GM21737 (cell line): ENCODE data around the gene SNTB2.
"Not testable (repeated sequence)": the region's sequence is repeated elsewhere in the genome, so short reads cannot be mapped to it uniquely, and the experiment has no call there.

ENCODE experiments used
- ATAC-seq: cut with Tn5 transposase; IDR thresholded peaks from one replicate; pipeline ENCODE4 v1.9.1; 2021; ENCODE audit warnings: mild to moderate bottlenecking, moderate library complexity; ENCODE audit not compliant: unreplicated experiment

The SNTB2 gene

DNA sequence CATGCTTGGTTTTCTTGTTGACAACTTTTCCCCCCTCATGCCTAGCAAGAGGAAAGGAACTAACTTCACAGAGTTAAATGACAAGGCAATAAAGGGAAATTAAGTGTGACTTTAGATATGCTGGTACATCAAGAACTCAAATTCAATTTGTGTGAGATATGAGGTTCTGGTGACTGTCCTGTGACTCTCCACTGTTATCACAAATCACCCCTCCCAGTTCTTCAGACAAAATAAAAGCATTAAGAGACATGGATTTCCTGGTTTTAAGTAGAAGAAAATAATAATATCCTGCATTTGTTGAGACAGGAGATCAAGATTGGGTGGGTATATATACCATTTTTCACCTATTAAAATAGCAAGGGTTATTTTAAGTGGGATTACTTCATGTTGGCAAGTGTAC lies 46.2 kb downstream of the SNTB2 start:
- no peak for ATAC-seq

DNA sequence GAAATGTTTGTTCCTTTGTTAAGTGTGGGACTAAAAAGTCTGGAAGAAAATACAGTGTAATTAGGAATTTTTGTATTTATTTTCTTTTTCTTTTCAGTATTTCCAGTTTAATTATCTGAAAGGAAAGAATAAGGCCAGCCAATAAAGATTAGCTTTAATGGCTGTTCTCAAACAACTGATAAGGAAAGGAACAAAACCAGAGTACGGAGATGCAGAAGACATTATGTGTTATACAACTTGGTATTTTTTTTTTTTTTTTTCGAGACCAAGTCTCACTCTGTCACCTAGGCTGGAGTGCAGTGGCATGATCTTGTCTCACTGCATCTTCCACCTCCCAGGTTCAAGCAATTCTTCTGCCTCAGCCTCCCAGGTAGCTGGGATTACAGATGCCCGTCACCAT lies 47.5 kb downstream of the SNTB2 start:
- ATAC-seq: no peak

DNA sequence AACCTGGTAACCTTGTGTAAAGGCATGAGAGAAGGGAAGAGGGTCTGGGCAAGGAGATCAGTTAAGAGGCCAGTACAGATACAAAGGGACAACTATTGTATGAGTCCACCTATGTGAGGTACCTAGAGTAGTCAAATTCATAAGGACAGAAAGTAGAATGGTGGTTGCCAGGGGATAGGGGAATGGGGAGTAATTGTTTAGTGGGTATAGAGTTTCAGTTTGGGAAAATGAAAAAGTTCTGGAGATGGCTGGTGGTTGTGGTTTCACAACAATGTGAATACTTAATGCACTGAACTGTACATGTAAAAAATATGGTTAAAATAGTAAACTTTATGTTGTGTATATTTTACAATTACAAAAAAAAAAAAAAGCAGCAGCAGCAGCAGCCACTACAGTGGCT lies 49.4 kb downstream of the SNTB2 start:
- ATAC-seq: no peak

DNA sequence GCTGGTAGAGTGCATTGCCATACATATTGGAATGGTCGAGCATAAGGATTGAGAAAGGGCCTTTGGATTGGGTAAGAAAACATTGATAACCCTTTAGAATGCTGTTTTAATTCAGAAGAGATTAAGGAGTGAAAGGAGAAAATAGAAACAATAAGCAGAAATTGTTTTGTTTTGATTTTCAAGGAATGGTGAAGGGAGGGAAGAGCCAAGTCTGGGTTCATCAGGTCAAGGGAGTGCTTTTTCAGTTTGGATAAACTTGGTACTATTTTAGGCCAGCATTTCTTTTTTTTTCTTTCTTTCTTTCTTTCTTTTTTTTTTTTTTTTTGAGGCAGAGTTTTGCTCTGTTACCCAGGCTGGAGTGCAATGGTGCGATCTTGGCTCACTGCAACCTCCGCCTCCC lies 50.3 kb downstream of the SNTB2 start:
- no peak for ATAC-seq

DNA sequence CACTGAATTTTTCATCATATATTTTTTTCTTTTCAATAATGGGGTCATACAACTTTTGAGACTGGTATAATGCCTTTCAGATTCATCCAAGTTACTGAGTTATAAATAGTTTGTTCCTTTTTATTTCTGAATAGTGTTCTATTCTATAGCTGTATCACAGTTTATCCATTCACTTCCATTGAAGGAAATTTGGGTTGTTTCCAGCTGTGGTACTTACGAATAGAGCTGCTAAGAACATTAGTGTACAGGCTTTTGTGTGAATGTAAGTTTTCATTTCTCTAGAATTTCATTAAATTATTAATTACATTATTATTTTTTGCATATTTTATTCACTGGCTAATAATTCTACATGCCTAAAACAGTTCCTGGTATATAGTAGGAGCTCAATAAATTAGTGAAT lies 52.9 kb downstream of the SNTB2 start:
- ATAC-seq: no peak

DNA sequence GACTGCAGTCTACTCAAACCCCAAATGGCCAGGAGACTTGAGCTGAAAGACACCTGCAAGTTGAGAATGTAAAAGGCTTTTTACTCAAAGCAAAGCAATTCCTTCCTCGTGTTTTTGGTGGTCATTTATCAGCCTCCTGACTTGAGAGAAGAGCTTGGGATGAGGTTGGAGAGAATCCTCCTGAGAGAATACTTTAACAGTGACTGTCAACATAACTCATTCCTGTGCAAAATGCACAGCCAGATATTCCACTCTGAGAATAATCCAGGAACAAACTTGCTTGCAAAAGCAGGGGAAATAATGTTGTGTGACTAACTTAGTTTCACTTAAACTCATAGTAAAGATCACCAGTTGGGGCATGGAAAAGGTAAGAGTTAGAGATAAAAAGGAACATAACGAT lies 53.4 kb downstream of the SNTB2 start:
- ATAC-seq: no peak

DNA sequence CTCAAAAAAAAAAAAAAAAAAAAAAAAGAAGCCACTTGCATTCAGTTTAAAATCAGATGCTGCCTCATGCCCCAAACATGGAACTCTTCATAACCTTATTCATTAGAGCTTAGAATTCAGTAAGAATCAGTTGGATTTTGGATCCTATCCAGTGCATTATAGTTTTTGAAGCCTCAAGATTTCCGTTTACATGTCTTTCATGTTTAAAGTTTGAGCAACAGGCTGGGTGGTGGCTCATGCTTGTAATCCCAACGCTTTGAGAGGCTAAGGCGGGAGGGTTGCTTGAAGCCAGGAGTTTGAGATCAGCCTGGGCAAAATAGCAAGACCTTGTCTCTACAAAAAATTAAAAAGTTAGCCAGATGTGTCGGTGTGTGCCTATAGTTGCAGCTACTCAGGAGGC lies 55.0 kb downstream of the SNTB2 start:
- no peak for ATAC-seq

DNA sequence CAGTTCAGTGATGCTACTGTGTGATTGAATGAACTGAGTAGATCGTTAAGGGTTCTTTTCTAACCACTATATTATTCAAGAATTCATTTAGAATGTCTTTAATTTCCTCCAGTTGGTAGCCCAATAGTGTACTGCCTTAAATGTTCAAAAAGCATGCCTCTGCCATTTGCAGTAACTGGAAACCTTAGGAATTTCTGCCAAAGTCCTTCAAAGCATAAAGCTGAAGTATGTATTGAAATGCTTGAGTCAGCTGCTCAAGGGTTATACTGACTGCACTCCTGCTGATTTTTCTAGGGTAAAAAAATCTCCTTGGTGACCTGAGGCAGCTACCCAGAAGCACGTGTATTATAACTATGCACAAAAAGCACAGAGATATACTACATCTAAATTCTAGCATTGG lies 56.5 kb downstream of the SNTB2 start:
- no peak for ATAC-seq

DNA sequence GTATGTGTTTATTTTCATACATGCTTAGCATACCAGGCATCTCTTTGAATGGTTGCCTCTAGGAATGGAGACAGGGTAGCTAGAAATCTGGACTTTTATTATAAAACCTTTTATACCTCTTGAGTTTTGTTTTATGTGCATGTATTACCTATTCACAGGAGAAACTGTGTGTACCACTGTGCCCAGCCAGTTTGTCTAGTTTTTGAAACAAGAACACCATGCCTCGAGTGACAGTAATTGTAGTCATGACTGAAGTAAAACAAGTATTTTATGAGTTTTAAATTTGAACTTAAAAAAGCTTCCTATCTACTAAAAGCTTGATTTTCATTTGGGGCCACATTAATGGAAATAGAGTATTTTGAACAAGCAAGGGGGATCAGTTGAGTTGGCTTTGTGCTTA lies 57.4 kb downstream of the SNTB2 start:
- ATAC-seq: no peak

DNA sequence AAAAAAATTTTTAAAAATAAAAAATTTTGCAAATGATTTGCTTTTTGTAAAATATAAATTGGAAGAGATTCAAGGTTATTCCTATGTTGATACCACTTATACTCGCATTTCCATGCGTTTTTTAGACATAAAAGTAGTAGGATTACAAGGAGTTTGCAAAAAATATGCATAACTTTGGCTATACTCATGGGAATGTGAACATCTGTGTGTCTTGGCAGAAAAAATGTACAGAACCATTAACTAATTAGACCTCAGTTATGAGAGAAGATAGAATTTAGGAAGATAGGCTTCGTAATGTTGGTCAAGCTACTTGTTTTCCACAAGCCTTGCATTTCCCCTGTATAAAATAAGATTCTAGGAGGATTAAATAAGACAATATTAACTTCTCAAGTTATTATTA lies 63.1 kb downstream of the SNTB2 start:
- no peak for ATAC-seq

DNA sequence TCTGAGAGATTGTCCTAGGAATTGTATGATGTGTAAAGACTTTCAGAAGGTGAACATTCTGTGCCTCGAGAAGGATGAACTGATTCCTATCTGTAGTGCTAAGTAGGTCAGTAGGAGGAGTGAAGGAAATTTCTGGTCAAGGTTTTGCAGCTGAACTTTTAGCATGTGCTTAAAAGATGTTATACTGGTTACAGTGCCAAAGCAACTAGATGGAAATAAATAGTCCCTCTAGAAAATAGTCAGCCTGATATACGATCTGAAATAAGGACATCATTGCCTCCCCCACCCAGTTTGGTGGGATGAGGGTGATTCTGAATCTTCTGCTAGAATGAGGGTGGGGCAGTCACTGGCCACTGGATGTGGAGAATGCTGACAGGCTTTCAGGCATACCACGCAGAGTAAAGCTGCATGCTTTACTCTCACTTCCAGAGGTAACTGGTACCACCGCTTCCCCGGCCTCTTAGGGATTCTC lies 66.9 kb downstream of the SNTB2 start:
- ATAC-seq: no peak

DNA sequence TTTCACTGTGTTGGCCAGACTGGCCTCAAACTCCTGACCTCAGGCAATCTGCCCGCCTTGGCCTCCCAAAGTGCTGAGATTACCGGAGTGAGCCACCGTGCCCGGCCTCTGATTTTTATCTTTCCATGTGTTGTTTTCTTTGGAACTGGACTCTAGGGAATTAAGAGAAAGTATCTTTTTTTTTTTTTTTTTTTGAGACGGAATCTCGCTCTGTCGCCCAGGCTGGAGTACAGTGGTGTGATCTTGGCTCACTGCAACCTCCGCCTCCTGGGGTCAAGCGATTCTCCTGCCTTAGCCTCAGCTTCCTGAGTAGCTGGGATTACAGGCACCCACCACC lies 72.4 kb downstream of the SNTB2 start:
- ATAC-seq: not testable (repeated sequence)

DNA sequence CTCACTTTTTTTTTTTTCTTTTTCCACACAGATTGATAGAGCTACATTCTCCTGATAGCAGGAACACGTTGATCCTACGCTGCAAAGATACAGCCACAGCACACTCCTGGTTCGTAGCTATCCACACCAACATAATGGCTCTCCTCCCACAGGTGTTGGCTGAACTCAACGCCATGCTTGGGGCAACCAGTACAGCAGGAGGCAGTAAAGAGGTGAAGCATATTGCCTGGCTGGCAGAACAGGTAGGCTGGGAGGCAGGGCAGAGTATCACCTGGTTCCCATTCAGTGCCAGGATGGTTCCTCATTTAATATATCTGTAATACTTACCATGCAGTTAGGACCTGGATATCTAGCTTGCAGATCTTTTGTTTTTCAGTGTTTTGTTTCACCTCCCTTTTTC lies 73.1 kb downstream of the SNTB2 start:
- ATAC-seq: no peak

DNA sequence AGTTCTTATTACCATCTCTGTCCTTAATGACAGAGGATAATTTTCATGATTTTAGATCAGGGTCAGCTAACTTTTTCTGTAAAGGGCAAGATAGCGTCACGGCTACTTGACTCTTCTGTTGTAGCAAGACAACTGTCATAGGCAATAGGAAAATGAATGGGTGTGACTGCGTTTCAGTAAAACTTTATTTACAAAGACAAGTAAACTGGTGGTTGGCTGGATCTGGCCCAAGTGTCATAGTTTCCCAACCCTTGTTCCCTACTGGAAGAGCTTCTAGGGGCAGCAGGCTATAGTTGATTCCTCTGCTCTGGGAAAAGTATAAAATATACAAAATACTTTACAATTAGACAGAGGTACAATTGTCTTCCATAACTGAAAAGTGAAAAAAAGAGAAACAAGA lies 73.5 kb downstream of the SNTB2 start:
- no peak for ATAC-seq

DNA sequence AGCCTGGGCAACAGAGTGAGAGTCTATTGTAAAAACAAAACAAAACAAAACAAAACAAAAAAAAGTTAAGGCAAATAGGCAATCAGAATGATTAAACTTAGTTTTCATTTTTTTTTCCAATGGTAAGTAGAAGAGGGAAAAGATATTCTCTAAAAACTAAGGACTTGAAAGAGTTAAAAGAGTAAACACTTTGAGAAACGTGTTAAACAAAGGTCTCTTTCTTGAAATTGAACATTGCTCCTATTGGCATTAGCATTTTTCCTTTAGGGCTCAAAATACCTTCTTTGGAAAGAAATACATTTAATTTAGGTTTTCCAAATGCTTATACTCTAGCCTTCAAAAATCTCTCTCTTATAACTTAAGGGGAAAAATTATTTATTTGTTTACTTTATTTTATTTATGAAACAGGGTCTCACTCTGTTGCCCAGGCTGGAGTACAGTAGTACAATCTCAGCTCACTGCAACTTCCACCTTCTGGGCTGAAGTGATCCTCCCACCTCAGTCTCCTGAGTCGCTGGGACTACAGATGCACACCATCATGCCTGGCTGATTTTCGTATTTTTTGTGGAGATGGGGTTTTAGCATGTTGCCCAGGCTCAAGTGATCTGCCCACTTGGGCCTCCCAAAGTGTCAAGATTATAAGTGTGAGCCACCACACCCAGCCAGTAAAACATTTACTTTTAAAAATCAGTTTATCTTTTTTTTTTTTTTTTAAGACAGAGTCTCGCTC lies 79.5 kb downstream of the SNTB2 start:
- no peak for ATAC-seq

DNA sequence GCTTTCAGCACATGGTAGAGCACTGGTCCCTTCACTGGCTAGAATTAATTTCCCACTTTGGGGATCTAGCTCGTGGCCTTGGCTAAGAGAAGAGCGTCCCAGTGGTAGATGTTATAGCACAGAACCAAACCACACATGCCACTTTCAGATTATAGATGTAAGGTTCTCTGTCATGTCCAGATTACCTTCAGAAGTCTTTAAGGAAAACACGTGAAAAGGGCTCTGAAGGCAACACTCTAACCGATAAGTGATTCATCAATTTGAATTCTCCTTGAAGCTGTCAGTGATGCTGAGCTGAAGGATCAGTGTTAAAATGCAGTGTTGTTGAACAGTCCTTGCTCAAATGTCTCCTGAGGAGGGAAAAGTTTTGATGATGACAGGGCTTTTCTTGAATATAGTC lies 80.7 kb downstream of the SNTB2 start:
- ATAC-seq: no peak

DNA sequence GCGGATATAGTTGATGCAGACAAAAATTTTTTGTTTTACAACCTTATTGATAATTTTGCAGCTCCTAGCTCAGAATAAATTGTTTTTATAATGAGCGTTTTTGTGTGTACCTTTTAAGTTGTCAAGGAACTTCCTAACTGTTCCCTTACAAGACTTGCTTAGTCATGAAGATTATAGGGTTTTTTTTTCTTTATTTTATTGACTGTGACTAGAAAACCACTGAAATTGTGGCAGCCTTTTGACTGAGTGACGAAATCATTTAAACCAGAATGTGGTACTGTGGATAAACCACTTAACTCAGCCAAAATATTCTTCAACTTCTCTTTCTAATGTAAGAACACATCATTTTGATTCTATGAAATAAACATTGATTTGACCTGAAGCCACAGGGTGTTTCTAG lies 83.4 kb downstream of the SNTB2 start:
- ATAC-seq: no peak

DNA sequence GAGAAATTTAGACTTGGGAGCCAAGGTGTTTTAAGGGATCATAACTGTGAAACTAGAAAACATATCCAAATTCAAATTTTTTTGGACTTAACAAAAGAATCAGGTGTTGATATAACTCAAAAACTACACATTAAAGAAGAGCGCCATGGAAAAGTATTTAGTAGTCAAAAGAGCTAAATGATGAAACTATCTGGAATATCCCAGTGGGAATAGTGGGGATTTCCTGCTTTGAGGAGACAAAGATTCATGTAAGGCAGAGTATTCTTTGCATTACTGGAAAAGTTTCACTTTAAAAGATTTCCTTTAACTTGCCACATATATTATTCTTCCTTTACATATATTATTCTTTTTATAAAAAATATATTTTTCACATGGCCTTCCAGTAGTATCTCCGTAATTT lies 83.9 kb downstream of the SNTB2 start:
- ATAC-seq: no peak

DNA sequence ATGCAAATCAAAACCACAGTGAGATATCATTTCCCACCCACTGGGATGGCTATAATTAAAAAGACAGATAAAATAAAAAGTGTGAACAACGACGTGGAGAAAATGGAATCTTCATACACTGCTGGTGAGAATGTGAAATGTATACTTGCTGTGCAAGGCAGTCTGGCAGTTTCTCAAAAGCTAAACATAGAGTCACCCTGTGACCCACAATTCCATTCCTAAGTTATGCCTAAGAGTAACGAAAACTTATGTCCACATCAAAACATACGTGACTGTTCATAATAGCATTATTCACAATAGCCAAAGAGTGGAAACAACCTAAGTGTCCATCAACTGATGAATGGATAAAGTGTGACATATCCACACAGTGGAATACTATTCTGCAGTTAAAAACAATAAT lies 86.0 kb downstream of the SNTB2 start:
- no peak for ATAC-seq

DNA sequence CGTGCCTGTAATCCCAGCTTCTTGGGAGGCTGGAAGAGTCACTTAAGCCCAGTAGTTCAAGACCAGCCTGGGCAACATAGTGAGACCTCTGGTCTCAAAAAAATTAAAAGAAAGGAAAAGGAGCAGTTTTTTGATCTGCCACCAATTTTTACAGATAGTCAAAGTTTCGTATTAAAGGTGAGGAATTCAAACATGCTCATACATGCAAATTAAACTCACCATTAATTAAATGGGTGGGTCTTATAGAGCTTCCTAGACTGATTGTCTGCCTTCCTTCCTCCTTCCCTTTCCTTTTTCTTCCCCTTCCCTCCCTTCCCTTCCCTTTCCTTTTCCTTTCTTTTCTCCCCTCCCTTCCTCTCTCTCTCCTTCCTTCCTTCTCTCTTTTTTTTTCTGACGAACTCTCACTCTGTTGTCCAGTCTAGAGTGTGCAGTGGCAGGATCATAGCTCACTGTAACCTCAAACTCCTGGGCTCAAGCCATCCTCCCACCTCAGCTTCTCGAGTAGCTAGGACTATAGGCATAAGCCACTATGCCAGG lies 87.8 kb downstream of the SNTB2 start:
- no peak for ATAC-seq

DNA sequence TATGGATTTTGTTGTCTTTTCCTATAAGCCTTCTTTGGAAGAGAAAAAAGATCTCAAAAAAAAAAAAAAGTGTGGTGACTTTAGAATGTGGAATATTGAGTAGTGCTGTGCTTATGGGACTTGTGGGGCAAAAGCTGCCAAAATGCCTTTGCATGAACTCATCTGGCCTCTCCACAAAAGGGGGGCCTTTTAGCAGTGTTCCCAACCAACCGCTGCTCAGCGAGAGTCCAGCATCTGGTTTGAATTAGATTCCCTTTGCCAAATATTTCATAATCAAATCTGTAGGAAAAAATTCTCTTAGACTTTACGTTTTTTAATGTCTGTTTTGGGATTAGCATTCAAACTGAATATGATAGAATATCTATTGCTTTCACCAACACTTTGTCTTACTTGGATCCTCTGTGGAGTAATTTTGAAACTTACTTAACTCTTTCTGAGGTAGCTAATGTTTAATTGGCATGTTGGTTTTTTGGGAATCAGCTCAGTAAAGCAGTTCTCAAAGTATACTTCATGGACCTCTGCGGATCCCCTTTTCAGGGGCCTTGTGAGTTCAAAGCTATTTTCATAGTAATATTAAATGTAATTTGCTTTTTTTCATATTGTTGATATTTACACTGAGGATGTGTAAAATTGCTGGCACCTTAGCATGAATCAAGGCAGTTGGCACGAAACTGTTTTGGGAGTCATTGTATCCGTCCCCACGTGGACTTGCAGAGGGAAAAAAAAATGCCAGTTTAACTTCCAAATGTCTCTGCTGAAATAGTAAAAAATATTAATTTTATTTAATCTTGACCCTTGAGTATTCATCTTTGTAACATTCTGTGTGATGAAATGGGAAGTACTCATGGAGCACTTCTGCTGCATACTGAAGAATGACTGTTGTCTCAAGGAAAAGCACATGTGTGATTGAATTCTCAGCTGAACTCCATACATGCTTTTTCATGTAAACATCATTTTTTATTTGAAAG lies 89.5 kb downstream of the SNTB2 start:
- no peak for ATAC-seq

DNA sequence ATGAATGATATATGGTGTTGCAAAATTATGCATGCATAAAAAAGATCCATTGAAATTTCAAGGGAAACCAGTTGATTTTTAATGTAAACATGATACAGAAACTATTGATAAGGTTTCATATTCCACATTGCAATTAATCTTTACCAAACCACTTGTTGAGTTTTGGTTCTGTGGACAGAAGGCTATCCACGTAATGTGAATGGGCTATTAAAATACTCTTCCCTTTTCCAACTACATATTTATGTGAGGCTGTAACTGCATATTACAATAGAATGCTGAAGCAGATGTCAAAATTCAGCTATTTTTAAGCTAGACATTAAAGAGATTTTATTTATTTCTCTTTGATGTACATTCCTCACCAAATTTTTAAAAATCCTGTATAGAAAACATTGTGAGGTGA lies 90.4 kb downstream of the SNTB2 start:
- no peak for ATAC-seq
